ENCODE data around the gene PRRT2. TPM values are rescaled to one million over a fixed set of nuclear protein-coding genes. Genes with fewer than 3 reads are reported as not detected.

Gene PRRT2
- total RNA-seq, 1 experiment from 2014 or later = 20.5 TPM

DNA sequence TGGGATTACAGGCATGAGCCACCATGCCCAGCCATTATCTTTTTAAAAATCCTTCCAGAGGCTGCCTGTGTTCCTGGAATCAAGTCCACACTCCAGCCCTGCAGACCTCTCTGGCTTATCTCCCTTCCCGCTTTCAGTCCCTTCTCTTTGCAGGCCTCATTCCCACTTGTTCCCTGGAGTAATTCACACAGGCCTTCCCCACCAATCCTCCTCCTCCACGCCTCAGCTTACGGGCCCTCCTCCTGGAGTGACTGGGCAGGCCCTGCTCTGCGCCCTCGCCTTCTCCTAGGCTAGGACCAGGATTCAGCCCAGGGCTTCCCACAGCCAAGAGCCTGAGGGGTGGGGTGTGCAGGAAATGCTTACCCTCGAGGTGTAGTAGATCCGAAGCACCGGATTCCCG is 48.2 kb downstream of the PRRT2 start:
- Mint-ChIP-seq H3K27ac (0 out of 2 replicates have a peak overlapping the region, but pooled peaks have one; percentile 7), H3K27me3 (ENCODE audit: low read depth) (no peaks in the 10 kb centered on the region), H3K4me3 (no peak overlapping the region), H3K36me3 (peaks cover 13% of the 10 kb centered on the region), H3K4me1 (peaks cover 12% of the 10 kb centered on the region), H3K9me3 (no peaks in the 10 kb centered on the region)
- TF ChIP-seq ZNF671 (CRISPR knock-in tag; IDR thresholded peaks at IDR 0.05) (no peak), ZNF121 (CRISPR knock-in tag; IDR thresholded peaks at IDR 0.05) (no peak), GTF2I (CRISPR knock-in tag; conservative IDR thresholded peaks at IDR 0.05) (no peak), NFE2L1 (CRISPR knock-in tag; IDR thresholded peaks at IDR 0.05) (no peak), FOXK1 (CRISPR knock-in tag; IDR thresholded peaks at IDR 0.05) (no peak), PRRX2 (CRISPR knock-in tag; IDR thresholded peaks at IDR 0.05) (no peak), ZNF423 (CRISPR knock-in tag; IDR thresholded peaks at IDR 0.05) (no peak), NR3C1 (CRISPR knock-in tag; conservative IDR thresholded peaks at IDR 0.05; ENCODE audit: low read depth) (no peak), CREB1 (CRISPR knock-in tag; IDR thresholded peaks at IDR 0.05) (no peak), NFATC4 (CRISPR knock-in tag; IDR thresholded peaks at IDR 0.05) (no peak), ESRRA (CRISPR knock-in tag; IDR thresholded peaks at IDR 0.05; ENCODE audit: borderline replicate concordance) (no peak)
- TF ChIP-seq, protein P1, sequence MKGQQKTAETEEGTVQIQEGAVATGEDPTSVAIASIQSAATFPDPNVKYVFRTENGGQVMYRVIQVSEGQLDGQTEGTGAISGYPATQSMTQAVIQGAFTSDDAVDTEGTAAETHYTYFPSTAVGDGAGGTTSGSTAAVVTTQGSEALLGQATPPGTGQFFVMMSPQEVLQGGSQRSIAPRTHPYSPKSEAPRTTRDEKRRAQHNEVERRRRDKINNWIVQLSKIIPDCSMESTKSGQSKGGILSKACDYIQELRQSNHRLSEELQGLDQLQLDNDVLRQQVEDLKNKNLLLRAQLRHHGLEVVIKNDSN (CRISPR knock-in tag; IDR thresholded peaks at IDR 0.05) = no peak
- TF ChIP-seq, protein P2, sequence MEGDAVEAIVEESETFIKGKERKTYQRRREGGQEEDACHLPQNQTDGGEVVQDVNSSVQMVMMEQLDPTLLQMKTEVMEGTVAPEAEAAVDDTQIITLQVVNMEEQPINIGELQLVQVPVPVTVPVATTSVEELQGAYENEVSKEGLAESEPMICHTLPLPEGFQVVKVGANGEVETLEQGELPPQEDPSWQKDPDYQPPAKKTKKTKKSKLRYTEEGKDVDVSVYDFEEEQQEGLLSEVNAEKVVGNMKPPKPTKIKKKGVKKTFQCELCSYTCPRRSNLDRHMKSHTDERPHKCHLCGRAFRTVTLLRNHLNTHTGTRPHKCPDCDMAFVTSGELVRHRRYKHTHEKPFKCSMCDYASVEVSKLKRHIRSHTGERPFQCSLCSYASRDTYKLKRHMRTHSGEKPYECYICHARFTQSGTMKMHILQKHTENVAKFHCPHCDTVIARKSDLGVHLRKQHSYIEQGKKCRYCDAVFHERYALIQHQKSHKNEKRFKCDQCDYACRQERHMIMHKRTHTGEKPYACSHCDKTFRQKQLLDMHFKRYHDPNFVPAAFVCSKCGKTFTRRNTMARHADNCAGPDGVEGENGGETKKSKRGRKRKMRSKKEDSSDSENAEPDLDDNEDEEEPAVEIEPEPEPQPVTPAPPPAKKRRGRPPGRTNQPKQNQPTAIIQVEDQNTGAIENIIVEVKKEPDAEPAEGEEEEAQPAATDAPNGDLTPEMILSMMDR (IDR thresholded peaks at IDR 0.05) = no peak
- TF ChIP-seq, protein P3, sequence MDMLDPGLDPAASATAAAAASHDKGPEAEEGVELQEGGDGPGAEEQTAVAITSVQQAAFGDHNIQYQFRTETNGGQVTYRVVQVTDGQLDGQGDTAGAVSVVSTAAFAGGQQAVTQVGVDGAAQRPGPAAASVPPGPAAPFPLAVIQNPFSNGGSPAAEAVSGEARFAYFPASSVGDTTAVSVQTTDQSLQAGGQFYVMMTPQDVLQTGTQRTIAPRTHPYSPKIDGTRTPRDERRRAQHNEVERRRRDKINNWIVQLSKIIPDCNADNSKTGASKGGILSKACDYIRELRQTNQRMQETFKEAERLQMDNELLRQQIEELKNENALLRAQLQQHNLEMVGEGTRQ (CRISPR knock-in tag; IDR thresholded peaks at IDR 0.05) = no peak
- TF ChIP-seq, protein P4, sequence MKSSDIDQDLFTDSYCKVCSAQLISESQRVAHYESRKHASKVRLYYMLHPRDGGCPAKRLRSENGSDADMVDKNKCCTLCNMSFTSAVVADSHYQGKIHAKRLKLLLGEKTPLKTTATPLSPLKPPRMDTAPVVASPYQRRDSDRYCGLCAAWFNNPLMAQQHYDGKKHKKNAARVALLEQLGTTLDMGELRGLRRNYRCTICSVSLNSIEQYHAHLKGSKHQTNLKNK (CRISPR knock-in tag; IDR thresholded peaks at IDR 0.05) = no peak
- TF ChIP-seq, protein P5, sequence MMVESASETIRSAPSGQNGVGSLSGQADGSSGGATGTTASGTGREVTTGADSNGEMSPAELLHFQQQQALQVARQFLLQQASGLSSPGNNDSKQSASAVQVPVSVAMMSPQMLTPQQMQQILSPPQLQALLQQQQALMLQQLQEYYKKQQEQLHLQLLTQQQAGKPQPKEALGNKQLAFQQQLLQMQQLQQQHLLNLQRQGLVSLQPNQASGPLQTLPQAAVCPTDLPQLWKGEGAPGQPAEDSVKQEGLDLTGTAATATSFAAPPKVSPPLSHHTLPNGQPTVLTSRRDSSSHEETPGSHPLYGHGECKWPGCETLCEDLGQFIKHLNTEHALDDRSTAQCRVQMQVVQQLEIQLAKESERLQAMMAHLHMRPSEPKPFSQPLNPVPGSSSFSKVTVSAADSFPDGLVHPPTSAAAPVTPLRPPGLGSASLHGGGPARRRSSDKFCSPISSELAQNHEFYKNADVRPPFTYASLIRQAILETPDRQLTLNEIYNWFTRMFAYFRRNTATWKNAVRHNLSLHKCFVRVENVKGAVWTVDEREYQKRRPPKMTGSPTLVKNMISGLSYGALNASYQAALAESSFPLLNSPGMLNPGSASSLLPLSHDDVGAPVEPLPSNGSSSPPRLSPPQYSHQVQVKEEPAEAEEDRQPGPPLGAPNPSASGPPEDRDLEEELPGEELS (CRISPR knock-in tag; IDR thresholded peaks at IDR 0.05) = no peak
- ATAC-seq (no peak), DNase-seq (ENCODE audit: low spot score) (no peak)
- CTCF ChIA-PET = interaction anchor here (1.1 kb wide), 1 partner anchor 12 kb away, joined by 5 read pairs; no protein-coding TSS in a partner anchor
- POLR2A ChIA-PET = no interaction called here

DNA sequence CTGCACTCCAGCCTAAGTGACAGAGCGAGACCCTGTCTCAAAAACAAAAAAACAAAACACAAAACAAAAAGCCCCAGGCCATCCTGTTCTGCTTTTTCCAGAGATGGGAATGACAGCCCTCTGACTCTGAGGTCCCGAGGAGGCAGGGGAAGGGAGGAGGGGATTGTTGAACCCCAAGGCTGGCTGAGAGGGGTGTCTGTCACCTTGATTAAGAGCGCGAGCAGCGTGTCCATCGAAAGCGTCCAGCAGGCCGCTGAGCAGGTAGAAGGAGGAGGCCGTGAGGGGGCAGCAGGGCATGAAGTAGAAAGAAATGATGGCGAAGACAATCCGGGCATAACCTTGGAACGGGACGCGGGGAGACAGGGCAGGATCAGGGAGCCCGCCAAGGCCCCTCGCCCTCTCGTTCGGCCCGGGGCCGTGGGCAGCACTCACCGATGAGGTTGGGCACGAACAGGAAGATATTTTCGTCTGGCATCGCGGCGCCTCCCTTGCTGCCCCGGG is 50.4 kb downstream of the PRRT2 start:
- POLR2A ChIA-PET = interaction anchor here (1.1 to 1.5 kb wide), 4 partner anchors 15 to 133 kb away, joined by 3 to 5 read pairs (median 4); partner anchors contain the start of genes HIRIP3 and SEZ6L2
- no peak for ATAC-seq

More for the DNA sequence above, 50.4 kb downstream of the PRRT2 start:
- no peak for DNase-seq (ENCODE audit: low spot score)
- H3K36me3 Mint-ChIP-seq = peaks cover 13% of the 10 kb centered on the region
- H3K9me3 Mint-ChIP-seq = no peaks in the 10 kb centered on the region
- no peaks in the 10 kb centered on the region for H3K27me3 Mint-ChIP-seq (ENCODE audit: low read depth)
- CTCF ChIA-PET = interaction anchor here (1.1 to 3.8 kb wide), 8 partner anchors 14 to 249 kb away, joined by 3 to 32 read pairs (median 4); partner anchors contain the start of genes HIRIP3 and KIF22
- H3K27ac Mint-ChIP-seq = peak overlapping the region; percentile 86
- peaks cover 8% of the 10 kb centered on the region for H3K4me1 Mint-ChIP-seq
- TF ChIP-seq RORB (CRISPR knock-in tag; IDR thresholded peaks at IDR 0.05) = no peak
- no peak for TF ChIP-seq FOXK1 (CRISPR knock-in tag; IDR thresholded peaks at IDR 0.05)
- no peak; the same call in 1 of the 2 replicates for TF ChIP-seq JUN (CRISPR knock-in tag; IDR thresholded peaks at IDR 0.05)
- TF ChIP-seq, protein P6, sequence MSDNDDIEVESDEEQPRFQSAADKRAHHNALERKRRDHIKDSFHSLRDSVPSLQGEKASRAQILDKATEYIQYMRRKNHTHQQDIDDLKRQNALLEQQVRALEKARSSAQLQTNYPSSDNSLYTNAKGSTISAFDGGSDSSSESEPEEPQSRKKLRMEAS (CRISPR knock-in tag; IDR thresholded peaks at IDR 0.05) = peak; percentile 54; the same call in 1 of the 2 replicates
- TF ChIP-seq, protein P7, sequence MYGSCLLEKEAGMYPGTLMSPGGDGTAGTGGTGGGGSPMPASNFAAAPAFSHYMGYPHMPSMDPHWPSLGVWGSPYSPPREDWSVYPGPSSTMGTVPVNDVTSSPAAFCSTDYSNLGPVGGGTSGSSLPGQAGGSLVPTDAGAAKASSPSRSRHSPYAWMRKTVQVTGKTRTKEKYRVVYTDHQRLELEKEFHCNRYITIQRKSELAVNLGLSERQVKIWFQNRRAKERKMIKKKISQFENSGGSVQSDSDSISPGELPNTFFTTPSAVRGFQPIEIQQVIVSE (CRISPR knock-in tag; IDR thresholded peaks at IDR 0.05; ENCODE audit: borderline replicate concordance) = no peak
- peak overlapping the region; percentile 98 for H3K4me3 Mint-ChIP-seq
